Neural progenitor cell (in vitro differentiated cells): ENCODE results near the gene F7. TPM values are rescaled to one million over a fixed set of nuclear protein-coding genes. Genes with fewer than 3 reads are reported as not detected.

Source experiments
- DNase-seq: peaks from one replicate; pipeline ENCODE4 v3.0.0-alpha.2; 2016; ENCODE audit warnings: low spot score
- H2AFZ ChIP-seq: fragments of 200-600 bp; sonication (generic); replicated peaks from 2 replicates; pipeline ENCODE4 v1.6.1; 2016; ENCODE audit warnings: antibody characterized with exemption
- H3F3A ChIP-seq: fragments of 200-600 bp; sonication (generic); 2 replicates; pipeline ENCODE4 v1.6.1; 2016; ENCODE audit warnings: antibody characterized with exemption, low read depth
- H3K27ac ChIP-seq: fragments of 200-600 bp; sonication (generic); 2 replicates; pipeline ENCODE4 v1.5.1; 2016; ENCODE audit warnings: mild to moderate bottlenecking
- H3K27me3 ChIP-seq: fragments of 200-600 bp; sonication (generic); 2 replicates; pipeline ENCODE4 v1.6.1; 2016; ENCODE audit warnings: mild to moderate bottlenecking, moderate library complexity
- H3K36me3 ChIP-seq: fragments of 200-600 bp; sonication (generic); 2 replicates; pipeline ENCODE4 v1.5.1; 2016
- H3K4me1 ChIP-seq: fragments of 200-600 bp; sonication (generic); 2 replicates; pipeline ENCODE4 v1.6.1; 2016; ENCODE audit warnings: mixed run types
- H3K4me2 ChIP-seq: fragments of 200-600 bp; sonication (generic); 2 replicates; pipeline ENCODE4 v1.6.1; 2016
- H3K4me3 ChIP-seq: fragments of 200-600 bp; sonication (generic); 2 replicates; pipeline ENCODE4 v1.5.1; 2016
- H3K79me2 ChIP-seq: fragments of 200-600 bp; sonication (generic); 2 replicates; pipeline ENCODE4 v1.6.1; 2016; ENCODE audit warnings: low read depth
- H3K9ac ChIP-seq: fragments of 200-600 bp; sonication (generic); 2 replicates; pipeline ENCODE4 v1.6.1; 2016
- H3K9me3 ChIP-seq: fragments of 200-600 bp; sonication (generic); 2 replicates; pipeline ENCODE4 v1.5.1; 2016; ENCODE audit warnings: low read depth
- H4K20me1 ChIP-seq: fragments of 200-600 bp; sonication (generic); 2 replicates; pipeline ENCODE4 v1.6.1; 2016; ENCODE audit warnings: low read depth
- H3K27ac Mint-ChIP-seq: 3 replicates; pipeline ENCODE4 v1.8.0; 2021; ENCODE audit warnings: mixed read lengths
- H3K27me3 Mint-ChIP-seq: 2 replicates; pipeline ENCODE4 v1.8.0; 2022; ENCODE audit warnings: low read depth, mild to moderate bottlenecking, inconsistent platforms, moderate library complexity, mixed read lengths; ENCODE audit not compliant: insufficient read depth
- H3K36me3 Mint-ChIP-seq: 3 replicates; pipeline ENCODE4 v1.8.0; 2021; ENCODE audit warnings: mixed read lengths
- H3K4me1 Mint-ChIP-seq: 3 replicates; pipeline ENCODE4 v1.8.0; 2021; ENCODE audit warnings: mixed read lengths
- H3K4me3 Mint-ChIP-seq: 3 replicates; pipeline ENCODE4 v1.8.0; 2021; ENCODE audit warnings: mild to moderate bottlenecking, moderate library complexity, mixed read lengths
- H3K9me3 Mint-ChIP-seq: 3 replicates; pipeline ENCODE4 v1.8.0; 2020; ENCODE audit warnings: mixed read lengths
- EZH2 ChIP-seq: fragments of 200-600 bp; sonication (generic); IDR thresholded peaks from 2 replicates; pipeline ENCODE4 v1.6.1; 2017; ENCODE audit warnings: antibody characterized with exemption, mild to moderate bottlenecking, moderate library complexity
- EZH2phosphoT487 ChIP-seq: fragments of 200-600 bp; sonication (generic); IDR thresholded peaks from 2 replicates; pipeline ENCODE4 v1.6.1; 2017; ENCODE audit warnings: antibody characterized with exemption
- total RNA-seq: library from RNA; depleted of rRNA; stranded (reverse); fragments of >200 nt; gene quantifications from 2 replicates; pipeline ENCODE4 v1.2.3, GENCODE V29; 2015; ENCODE audit warnings: low replicate concordance
- TF ChIP-seq, protein P1 (sequence below): fragments of 200-600 bp; sonication (generic); IDR thresholded peaks from 2 replicates; pipeline ENCODE4 v1.5.1; 2017; ENCODE audit warnings: antibody characterized with exemption, mild to moderate bottlenecking

F7 gene
- total RNA-seq, 1 donor from 2014 or later: not detected

DNA sequence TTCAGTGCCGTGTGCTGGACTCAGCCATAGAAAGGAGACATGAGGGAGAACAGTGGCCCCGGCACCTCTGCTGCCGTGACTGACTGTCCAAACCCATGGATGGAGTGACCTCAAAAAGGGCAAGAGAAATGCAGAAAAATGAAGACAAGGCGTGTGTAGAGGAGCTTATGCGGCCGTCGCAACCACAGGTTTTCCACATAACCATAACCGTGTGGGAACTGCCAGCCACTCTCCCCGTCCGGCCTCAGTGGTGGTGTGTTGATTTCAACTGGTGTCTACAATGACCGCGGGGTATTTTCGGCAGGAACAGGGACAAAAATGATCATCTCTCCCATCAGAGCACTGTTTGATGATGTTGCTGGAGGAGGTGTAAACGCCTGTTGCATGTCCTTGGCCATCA lies 42.9 kb upstream of the F7 start:
- TF ChIP-seq EZH2 (no peak), EZH2phosphoT487 (no peak)
- TF ChIP-seq, protein P1, sequence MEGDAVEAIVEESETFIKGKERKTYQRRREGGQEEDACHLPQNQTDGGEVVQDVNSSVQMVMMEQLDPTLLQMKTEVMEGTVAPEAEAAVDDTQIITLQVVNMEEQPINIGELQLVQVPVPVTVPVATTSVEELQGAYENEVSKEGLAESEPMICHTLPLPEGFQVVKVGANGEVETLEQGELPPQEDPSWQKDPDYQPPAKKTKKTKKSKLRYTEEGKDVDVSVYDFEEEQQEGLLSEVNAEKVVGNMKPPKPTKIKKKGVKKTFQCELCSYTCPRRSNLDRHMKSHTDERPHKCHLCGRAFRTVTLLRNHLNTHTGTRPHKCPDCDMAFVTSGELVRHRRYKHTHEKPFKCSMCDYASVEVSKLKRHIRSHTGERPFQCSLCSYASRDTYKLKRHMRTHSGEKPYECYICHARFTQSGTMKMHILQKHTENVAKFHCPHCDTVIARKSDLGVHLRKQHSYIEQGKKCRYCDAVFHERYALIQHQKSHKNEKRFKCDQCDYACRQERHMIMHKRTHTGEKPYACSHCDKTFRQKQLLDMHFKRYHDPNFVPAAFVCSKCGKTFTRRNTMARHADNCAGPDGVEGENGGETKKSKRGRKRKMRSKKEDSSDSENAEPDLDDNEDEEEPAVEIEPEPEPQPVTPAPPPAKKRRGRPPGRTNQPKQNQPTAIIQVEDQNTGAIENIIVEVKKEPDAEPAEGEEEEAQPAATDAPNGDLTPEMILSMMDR: no peak
- Histone ChIP-seq H3K4me1 (no peaks in the 10 kb centered on the region), H4K20me1 (no peaks in the 10 kb centered on the region), H2AFZ (no peak overlapping the region), H3K4me2 (no peak overlapping the region), H3K9ac (no peak overlapping the region), H3K27me3 (no peaks in the 10 kb centered on the region), H3K36me3 (no peaks in the 10 kb centered on the region), H3F3A (no peaks in the 10 kb centered on the region), H3K9me3 (no peaks in the 10 kb centered on the region), H3K4me3 (no peak overlapping the region), H3K27ac (no peak overlapping the region), H3K79me2 (no peaks in the 10 kb centered on the region)
- H3K27me3 Mint-ChIP-seq: peaks cover 6% of the 10 kb centered on the region
- peaks cover 12% of the 10 kb centered on the region for H3K36me3 Mint-ChIP-seq
- no peak overlapping the region for H3K4me3 Mint-ChIP-seq
- no peak for DNase-seq
- no peak overlapping the region for H3K27ac Mint-ChIP-seq
- peaks cover 2% of the 10 kb centered on the region for H3K4me1 Mint-ChIP-seq
- no peaks in the 10 kb centered on the region for H3K9me3 Mint-ChIP-seq

DNA sequence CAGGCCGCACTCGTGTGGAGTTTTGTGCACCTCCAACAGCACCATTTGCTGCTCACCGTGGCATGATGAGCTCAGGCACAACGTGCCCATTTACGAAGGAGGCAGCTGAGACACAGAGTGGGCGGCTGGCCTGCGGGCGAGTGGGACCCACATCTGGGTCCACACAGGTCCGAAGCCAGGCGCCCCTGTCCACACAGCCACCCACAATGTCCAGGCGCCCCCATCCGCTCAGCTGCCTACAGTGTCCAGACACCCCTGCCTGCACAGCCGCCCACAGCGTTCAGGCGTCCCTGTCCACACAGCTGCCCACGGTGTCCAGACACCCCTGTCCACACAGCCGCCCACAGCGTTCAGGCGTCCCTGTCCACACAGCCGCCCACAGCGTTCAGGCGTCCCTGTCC lies 42.5 kb upstream of the F7 start:
- Mint-ChIP-seq H3K36me3 (peaks cover 12% of the 10 kb centered on the region), H3K27ac (no peak overlapping the region), H3K9me3 (no peaks in the 10 kb centered on the region), H3K4me1 (peaks cover 2% of the 10 kb centered on the region), H3K4me3 (no peak overlapping the region), H3K27me3 (peaks cover 6% of the 10 kb centered on the region)
- H3K79me2 ChIP-seq: no peaks in the 10 kb centered on the region
- TF ChIP-seq, protein P1: no peak
- TF ChIP-seq EZH2 (no peak), EZH2phosphoT487 (no peak)
- no peaks in the 10 kb centered on the region for H4K20me1 ChIP-seq
- no peaks in the 10 kb centered on the region for H3K36me3 ChIP-seq
- no peak overlapping the region for H3K9ac ChIP-seq
- no peak overlapping the region for H2AFZ ChIP-seq
- H3K4me1 ChIP-seq: no peaks in the 10 kb centered on the region
- no peak overlapping the region for H3K4me2 ChIP-seq
- H3K4me3 ChIP-seq: no peak overlapping the region
- no peaks in the 10 kb centered on the region for H3K9me3 ChIP-seq
- H3F3A ChIP-seq: no peaks in the 10 kb centered on the region
- H3K27me3 ChIP-seq: no peaks in the 10 kb centered on the region
- no peak for DNase-seq
- H3K27ac ChIP-seq: no peak overlapping the region

DNA sequence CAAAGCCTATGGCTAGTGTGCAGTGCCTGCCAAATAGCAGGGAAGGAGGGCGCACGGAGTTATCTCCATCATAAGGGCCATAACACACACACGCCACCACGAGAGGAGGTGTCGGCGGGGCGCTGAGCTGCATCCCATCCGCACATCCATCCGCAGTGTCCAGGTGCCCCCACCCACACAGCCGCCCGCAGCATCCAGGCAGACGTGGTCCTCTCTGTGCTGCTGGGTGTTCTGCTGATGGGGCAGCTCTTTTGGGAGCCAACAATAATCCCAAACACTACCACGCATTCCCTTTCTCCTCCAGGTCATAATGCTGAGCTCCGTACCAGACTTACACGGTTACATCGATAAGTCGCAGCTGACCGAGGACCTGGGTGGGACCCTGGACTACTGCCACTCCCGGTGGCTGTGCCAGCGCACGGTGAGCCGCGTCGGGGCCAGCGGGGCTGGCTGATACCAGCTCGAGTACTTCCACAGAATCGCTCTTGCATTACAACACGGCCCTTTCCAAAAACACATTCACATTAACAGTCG lies 41.5 kb upstream of the F7 start:
- H4K20me1 ChIP-seq: no peaks in the 10 kb centered on the region

More for the DNA sequence above, 41.5 kb upstream of the F7 start:
- H2AFZ ChIP-seq: no peak overlapping the region
- DNase-seq: no peak
- H3K27ac Mint-ChIP-seq: no peak overlapping the region
- H3K4me3 ChIP-seq: no peak overlapping the region
- no peaks in the 10 kb centered on the region for H3K9me3 ChIP-seq
- H3K4me3 Mint-ChIP-seq: no peak overlapping the region
- no peak overlapping the region for H3K9ac ChIP-seq
- H3K4me2 ChIP-seq: no peak overlapping the region
- H3K79me2 ChIP-seq: no peaks in the 10 kb centered on the region
- H3K4me1 ChIP-seq: no peaks in the 10 kb centered on the region
- no peak overlapping the region for H3K27ac ChIP-seq
- H3K4me1 Mint-ChIP-seq: peaks cover 2% of the 10 kb centered on the region
- peaks cover 12% of the 10 kb centered on the region for H3K36me3 Mint-ChIP-seq
- peaks cover 6% of the 10 kb centered on the region for H3K27me3 Mint-ChIP-seq
- H3F3A ChIP-seq: no peaks in the 10 kb centered on the region
- H3K36me3 ChIP-seq: no peaks in the 10 kb centered on the region
- H3K27me3 ChIP-seq: no peaks in the 10 kb centered on the region
- no peaks in the 10 kb centered on the region for H3K9me3 Mint-ChIP-seq
- TF ChIP-seq EZH2 (no peak), EZH2phosphoT487 (no peak)
- TF ChIP-seq, protein P1: no peak
